ENCODE measurements around the gene CRADD.

The CRADD gene

DNA sequence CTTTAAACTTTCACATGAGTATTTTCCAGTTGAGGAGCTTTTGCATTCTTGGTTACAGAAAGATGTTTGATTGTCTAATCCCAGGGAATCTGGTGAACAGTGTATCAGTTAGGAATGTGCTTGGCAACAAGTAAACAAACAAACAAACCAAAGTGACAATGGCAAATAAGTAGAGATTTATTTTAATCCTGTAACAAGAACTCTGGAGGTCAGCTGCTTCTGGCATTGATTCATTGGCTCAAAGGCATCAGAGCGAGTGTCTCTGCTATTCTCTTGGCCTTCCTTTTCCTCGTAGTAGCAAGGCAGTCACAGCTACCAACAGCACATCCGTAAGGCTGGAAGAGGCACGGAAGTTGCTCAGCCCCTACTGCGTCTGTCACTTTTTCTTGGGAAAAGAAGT, 37.2 kb downstream of the CRADD start:
- Histone ChIP-seq H3K9me3 (ENCODE audit: control insufficient read depth, insufficient read depth, low read depth, low read length) (no peaks in the 10 kb centered on the region), H3K27ac (ENCODE audit: extremely low read depth, low read depth, low read length) (no peak overlapping the region), H3K4me3 (ENCODE audit: low read depth, low read length) (no peak overlapping the region), H3K4me1 (ENCODE audit: control insufficient read depth, insufficient read depth, low read length) (0 out of 2 replicates have a peak, but pooled peaks cover 6% of the 10 kb centered on the region), H3K36me3 (ENCODE audit: control insufficient read depth in 2 of 2, insufficient read depth in 1 of 2, low read length in 2 of 2) (no peaks in the 10 kb centered on the region)
- CTCF ChIA-PET = interaction anchor here (1.0 kb wide), 1 partner anchor 386 kb away, joined by 3 read pairs; no protein-coding TSS in a partner anchor
- POLR2A ChIA-PET = no interaction called here
- TF ChIP-seq SP7 (tag by site-specific recombination; IDR thresholded peaks at IDR 0.05) (no peak), PATZ1 (tag by site-specific recombination; IDR thresholded peaks at IDR 0.05) (no peak), ZNF747 (tag by site-specific recombination; IDR thresholded peaks at IDR 0.05) (no peak), SCRT2 (tag by site-specific recombination; IDR thresholded peaks at IDR 0.05) (no peak), ZNF560 (tag by site-specific recombination; IDR thresholded peaks at IDR 0.05; ENCODE audit: borderline replicate concordance) (no peak), ZNF768 (tag by site-specific recombination; IDR thresholded peaks at IDR 0.05) (no peak), ZNF16 (tag by site-specific recombination; IDR thresholded peaks at IDR 0.05; ENCODE audit: low read depth) (no peak), ZBTB6 (tag by site-specific recombination; IDR thresholded peaks at IDR 0.05) (no peak), YY1 (tag by site-specific recombination; IDR thresholded peaks at IDR 0.05) (no peak), ZNF664 (tag by site-specific recombination; IDR thresholded peaks at IDR 0.05) (no peak), ZNF692 (tag by site-specific recombination; IDR thresholded peaks at IDR 0.05) (no peak), ZNF366 (tag by site-specific recombination; conservative IDR thresholded peaks at IDR 0.05) (no peak), OSR2 (tag by site-specific recombination; IDR thresholded peaks at IDR 0.05) (no peak), ZNF132 (tag by site-specific recombination; IDR thresholded peaks at IDR 0.05; ENCODE audit: borderline replicate concordance) (no peak), GLI4 (tag by site-specific recombination; IDR thresholded peaks at IDR 0.05) (no peak)
- TF ChIP-seq, protein P1, sequence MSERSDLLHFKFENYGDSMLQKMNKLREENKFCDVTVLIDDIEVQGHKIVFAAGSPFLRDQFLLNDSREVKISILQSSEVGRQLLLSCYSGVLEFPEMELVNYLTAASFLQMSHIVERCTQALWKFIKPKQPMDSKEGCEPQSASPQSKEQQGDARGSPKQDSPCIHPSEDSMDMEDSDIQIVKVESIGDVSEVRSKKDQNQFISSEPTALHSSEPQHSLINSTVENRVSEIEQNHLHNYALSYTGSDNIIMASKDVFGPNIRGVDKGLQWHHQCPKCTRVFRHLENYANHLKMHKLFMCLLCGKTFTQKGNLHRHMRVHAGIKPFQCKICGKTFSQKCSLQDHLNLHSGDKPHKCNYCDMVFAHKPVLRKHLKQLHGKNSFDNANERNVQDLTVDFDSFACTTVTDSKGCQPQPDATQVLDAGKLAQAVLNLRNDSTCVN (tag by site-specific recombination; optimal IDR thresholded peaks at IDR 0.05) = no peak
- TF ChIP-seq, protein P2, sequence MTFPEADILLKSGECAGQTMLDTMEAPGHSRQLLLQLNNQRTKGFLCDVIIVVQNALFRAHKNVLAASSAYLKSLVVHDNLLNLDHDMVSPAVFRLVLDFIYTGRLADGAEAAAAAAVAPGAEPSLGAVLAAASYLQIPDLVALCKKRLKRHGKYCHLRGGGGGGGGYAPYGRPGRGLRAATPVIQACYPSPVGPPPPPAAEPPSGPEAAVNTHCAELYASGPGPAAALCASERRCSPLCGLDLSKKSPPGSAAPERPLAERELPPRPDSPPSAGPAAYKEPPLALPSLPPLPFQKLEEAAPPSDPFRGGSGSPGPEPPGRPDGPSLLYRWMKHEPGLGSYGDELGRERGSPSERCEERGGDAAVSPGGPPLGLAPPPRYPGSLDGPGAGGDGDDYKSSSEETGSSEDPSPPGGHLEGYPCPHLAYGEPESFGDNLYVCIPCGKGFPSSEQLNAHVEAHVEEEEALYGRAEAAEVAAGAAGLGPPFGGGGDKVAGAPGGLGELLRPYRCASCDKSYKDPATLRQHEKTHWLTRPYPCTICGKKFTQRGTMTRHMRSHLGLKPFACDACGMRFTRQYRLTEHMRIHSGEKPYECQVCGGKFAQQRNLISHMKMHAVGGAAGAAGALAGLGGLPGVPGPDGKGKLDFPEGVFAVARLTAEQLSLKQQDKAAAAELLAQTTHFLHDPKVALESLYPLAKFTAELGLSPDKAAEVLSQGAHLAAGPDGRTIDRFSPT (tag by site-specific recombination; IDR thresholded peaks at IDR 0.05) = no peak

GRCh38 chr12:93719710-93720109, 42.5 kb downstream of the CRADD start:
- no peak overlapping the region for H3K4me3 ChIP-seq (ENCODE audit: low read depth, low read length)
- no peaks in the 10 kb centered on the region for H3K36me3 ChIP-seq (ENCODE audit: control insufficient read depth in 2 of 2, insufficient read depth in 1 of 2, low read length in 2 of 2)
- H3K27ac ChIP-seq (ENCODE audit: extremely low read depth, low read depth, low read length) = no peak overlapping the region
- POLR2A ChIA-PET = no interaction called here
- CTCF ChIA-PET = no interaction called here
- H3K9me3 ChIP-seq (ENCODE audit: control insufficient read depth, insufficient read depth, low read depth, low read length) = no peaks in the 10 kb centered on the region
- H3K4me1 ChIP-seq (ENCODE audit: control insufficient read depth, insufficient read depth, low read length) = no peaks in the 10 kb centered on the region
- TF ChIP-seq ZNF223 (tag by site-specific recombination; IDR thresholded peaks at IDR 0.05) (no peak), ZNF266 (tag by site-specific recombination; IDR thresholded peaks at IDR 0.05; ENCODE audit: low read depth) (no peak), ZNF302 (tag by site-specific recombination; IDR thresholded peaks at IDR 0.05; ENCODE audit: low read depth) (no peak), ZNF785 (tag by site-specific recombination; IDR thresholded peaks at IDR 0.05) (no peak)
- TF ChIP-seq, protein P3, sequence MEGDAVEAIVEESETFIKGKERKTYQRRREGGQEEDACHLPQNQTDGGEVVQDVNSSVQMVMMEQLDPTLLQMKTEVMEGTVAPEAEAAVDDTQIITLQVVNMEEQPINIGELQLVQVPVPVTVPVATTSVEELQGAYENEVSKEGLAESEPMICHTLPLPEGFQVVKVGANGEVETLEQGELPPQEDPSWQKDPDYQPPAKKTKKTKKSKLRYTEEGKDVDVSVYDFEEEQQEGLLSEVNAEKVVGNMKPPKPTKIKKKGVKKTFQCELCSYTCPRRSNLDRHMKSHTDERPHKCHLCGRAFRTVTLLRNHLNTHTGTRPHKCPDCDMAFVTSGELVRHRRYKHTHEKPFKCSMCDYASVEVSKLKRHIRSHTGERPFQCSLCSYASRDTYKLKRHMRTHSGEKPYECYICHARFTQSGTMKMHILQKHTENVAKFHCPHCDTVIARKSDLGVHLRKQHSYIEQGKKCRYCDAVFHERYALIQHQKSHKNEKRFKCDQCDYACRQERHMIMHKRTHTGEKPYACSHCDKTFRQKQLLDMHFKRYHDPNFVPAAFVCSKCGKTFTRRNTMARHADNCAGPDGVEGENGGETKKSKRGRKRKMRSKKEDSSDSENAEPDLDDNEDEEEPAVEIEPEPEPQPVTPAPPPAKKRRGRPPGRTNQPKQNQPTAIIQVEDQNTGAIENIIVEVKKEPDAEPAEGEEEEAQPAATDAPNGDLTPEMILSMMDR (tag by site-specific recombination; IDR thresholded peaks at IDR 0.05) = no peak
- TF ChIP-seq, protein P2 (tag by site-specific recombination; IDR thresholded peaks at IDR 0.05) = no peak

Measured in HEK293 (cell line).